Stomach (tissue), 9 donors: ENCODE measurements around the gene SNX1. TPM values are rescaled to one million over a fixed set of nuclear protein-coding genes. Genes with fewer than 3 reads are reported as not detected.

Experiments used
- DNase-seq, 2 donors: peaks; one replicate each; pipeline versions ENCODE4 v3.0.0 to v3.0.0-alpha.2; 2013 to 2019
- H3K27ac ChIP-seq, 5 donors: fragments of 200-600 bp in 4 of 5; sonication (generic) in 4 of 5; one replicate each; pipeline ENCODE4 v1.5.1; 2013 to 2019; ENCODE audit warnings: mild to moderate bottlenecking in 1 of 5, moderate library complexity in 1 of 5
- H3K27me3 ChIP-seq, 3 donors: fragments of 200-600 bp; sonication (generic); one replicate each; pipeline ENCODE4 v1.5.1; 2017 to 2019; ENCODE audit warnings: mixed run types in 1 of 3
- H3K36me3 ChIP-seq, 4 donors: fragments of 200-600 bp; sonication (generic); 1 replicate in 3 of 4; 2 replicates in 1 of 4; pipeline ENCODE4 v1.5.1; 2016 to 2019
- H3K4me1 ChIP-seq, 4 donors: fragments of 200-600 bp; sonication (generic); one replicate each; pipeline ENCODE4 v1.5.1; 2016 to 2019
- H3K4me3 ChIP-seq, 4 donors: fragments of 200-600 bp; sonication (generic) in 3 of 4; one replicate each; pipeline ENCODE4 v1.5.1; 2016 to 2019; ENCODE audit warnings: mild to moderate bottlenecking in 1 of 4
- H3K9me3 ChIP-seq, 4 donors: fragments of 200-600 bp; sonication (generic); one replicate each; pipeline ENCODE4 v1.5.1; 2016 to 2019
- EP300 ChIP-seq: sonication (generic); formaldehyde crosslinking; IDR thresholded peaks from one replicate; pipeline ENCODE4 v1.6.1; 2017; ENCODE audit warnings: antibody characterized with exemption
- POLR2A ChIP-seq, 4 donors: fragments of 450-650 bp; IDR thresholded peaks; one replicate each; pipeline ENCODE4 v1.6.1; 2016; ENCODE audit warnings: antibody characterized with exemption in 4 of 4, control low read depth in 2 of 4, mild to moderate bottlenecking in 1 of 4, moderate library complexity in 1 of 4
- POLR2AphosphoS5 ChIP-seq, 3 donors: sonication (generic); formaldehyde crosslinking; IDR thresholded peaks; one replicate each; pipeline ENCODE4 v1.6.1; 2016; ENCODE audit warnings: antibody characterized with exemption in 3 of 3
- WGBS, 5 donors: extraction: QIAGEN DNeasy Blood & Tissue Kit in 3 of 5; methylation state at CpG; one replicate each; pipeline versions ENCODE4 v1.1.5 to v1.1.7; 2013 to 2018; 5-methylcytosine and 5-hydroxymethylcytosine counted together
- intact Hi-C: fragments of 100-400 bp; cut with DNase I; formaldehyde crosslinking; loops from one replicate; pipeline ENCODE4 v1.15.1; 2023; ENCODE audit warnings: low total_unique reads
- polyA plus RNA-seq, 3 donors: library from polyadenylated mRNA; stranded (reverse); fragments of 200-250 nt; gene quantifications; one replicate each; pipeline ENCODE4 v1.2.3, GENCODE V29; 2013
- total RNA-seq, 5 donors: library from RNA; depleted of rRNA; stranded (reverse); fragments of >200 nt; gene quantifications; one replicate each; pipeline versions ENCODE4 v1.1.0 to v1.2.3, GENCODE V29; 2014 to 2016
- TF ChIP-seq, protein P1 (sequence below), 7 experiments: fragments of 450-650 bp in 4 of 7; fragments of 200-600 bp in 3 of 7; sonication (generic) in 3 of 7; IDR thresholded peaks; one replicate each; pipeline ENCODE4 v1.5.1; 2016 to 2019; ENCODE audit warnings: antibody characterized with exemption in 7 of 7, control low read depth in 2 of 7, mild to moderate bottlenecking in 1 of 7
- donor health status: healthy with polysubstance abuse.
- donor health status: Bipolar disorder and iron deficiency.
- donor health status: healthy.

The SNX1 gene
- total and polyA plus RNA-seq, 8 donors = 38.8 to 119 (median 61.9) TPM

DNA sequence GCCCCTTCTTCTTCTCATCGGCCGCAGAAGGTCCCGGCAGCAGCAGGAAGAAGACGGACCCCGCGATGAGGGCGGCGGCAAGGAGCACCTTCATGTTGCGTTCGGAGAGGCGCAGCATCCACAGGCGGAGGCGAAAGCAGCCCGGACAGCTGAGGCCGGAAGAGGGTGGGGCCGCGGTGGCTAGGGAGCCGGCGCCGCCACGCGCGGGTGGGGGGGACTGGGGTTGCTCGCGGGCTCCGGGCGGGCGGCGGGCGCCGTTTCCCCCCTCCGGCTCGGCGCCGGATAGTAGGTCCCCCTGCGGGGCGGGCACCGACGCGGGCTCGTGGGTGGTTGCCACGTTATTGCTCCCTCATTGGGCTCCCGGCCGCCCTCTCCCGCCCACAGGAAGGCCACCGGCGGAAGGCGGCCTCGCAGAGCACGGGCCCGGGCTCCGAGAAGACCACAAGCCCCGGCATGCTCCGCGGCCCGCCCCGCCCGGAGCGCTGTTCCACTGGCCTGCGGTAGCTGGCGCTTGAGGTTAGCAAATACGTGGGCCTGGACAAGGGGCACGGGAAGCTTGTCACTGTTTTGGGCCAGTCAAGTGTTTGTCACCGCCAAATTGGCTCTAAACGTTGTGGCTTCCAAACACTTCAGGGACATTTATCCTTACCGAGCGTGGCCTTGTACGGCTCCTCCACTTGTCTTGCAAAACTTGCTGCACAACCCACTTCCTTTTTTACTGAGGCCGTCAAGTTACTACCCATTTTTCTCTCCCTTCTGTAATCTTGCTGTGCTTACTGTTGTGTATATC is 67.3 kb downstream of the SNX1 start, which contains the start of gene PPIB:
Gene PPIB, minus strand, starts transcription at position 154 of the 790 bp plus-strand sequence. Its CDS starts 36 bp downstream, at position 118.
- 0 to 2% (median 0%) methylated on average over 21 to 69 of the region's 69 CpGs for WGBS, 5 donors
- Histone ChIP-seq H3K9me3 (no peaks in the 10 kb centered on the region), H3K4me3 (peak within 1 kb of the TSS; percentile 67 to 87 (median 76)), H3K4me1 (peaks cover 35 to 55% (median 47%) of the 10 kb centered on the region in 4 donors), H3K27me3 (no peaks in the 10 kb centered on the region), H3K27ac (peak within 1 kb of the TSS; percentile 87 to 96 (median 90)), H3K36me3 (peaks cover 34 to 37% (median 35%) of the 10 kb centered on the region in 4 donors)
- TF ChIP-seq EP300 (no peak), POLR2A (IDR thresholded peaks at IDR 0.05) (no peak), POLR2AphosphoS5 (IDR thresholded peaks at IDR 0.05) (peak; percentile 26 to 96 (median 88))
- TF ChIP-seq, protein P1, sequence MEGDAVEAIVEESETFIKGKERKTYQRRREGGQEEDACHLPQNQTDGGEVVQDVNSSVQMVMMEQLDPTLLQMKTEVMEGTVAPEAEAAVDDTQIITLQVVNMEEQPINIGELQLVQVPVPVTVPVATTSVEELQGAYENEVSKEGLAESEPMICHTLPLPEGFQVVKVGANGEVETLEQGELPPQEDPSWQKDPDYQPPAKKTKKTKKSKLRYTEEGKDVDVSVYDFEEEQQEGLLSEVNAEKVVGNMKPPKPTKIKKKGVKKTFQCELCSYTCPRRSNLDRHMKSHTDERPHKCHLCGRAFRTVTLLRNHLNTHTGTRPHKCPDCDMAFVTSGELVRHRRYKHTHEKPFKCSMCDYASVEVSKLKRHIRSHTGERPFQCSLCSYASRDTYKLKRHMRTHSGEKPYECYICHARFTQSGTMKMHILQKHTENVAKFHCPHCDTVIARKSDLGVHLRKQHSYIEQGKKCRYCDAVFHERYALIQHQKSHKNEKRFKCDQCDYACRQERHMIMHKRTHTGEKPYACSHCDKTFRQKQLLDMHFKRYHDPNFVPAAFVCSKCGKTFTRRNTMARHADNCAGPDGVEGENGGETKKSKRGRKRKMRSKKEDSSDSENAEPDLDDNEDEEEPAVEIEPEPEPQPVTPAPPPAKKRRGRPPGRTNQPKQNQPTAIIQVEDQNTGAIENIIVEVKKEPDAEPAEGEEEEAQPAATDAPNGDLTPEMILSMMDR (IDR thresholded peaks at IDR 0.05) = peak in 4 of 7 experiments; percentile 15 to 57 (median 24)
- intact Hi-C loops = no loop called here
- DNase-seq = peak; percentile 99

GRCh38 chr15:64163659-64164362 is 68.0 kb downstream of the SNX1 start:
- Histone ChIP-seq H3K4me3 (peak overlapping the region; percentile 67 to 87 (median 76)), H3K4me1 (peaks cover 35 to 48% (median 41%) of the 10 kb centered on the region in 4 donors), H3K36me3 (peaks cover 26 to 30% (median 27%) of the 10 kb centered on the region in 4 donors), H3K9me3 (no peaks in the 10 kb centered on the region), H3K27ac (peak overlapping the region; percentile 61 to 91 (median 88)), H3K27me3 (no peaks in the 10 kb centered on the region)
- 38 to 50% (median 45%) methylated on average over 14 of the region's 14 CpGs for WGBS, 5 donors
- intact Hi-C loops = no loop called here
- TF ChIP-seq POLR2A (IDR thresholded peaks at IDR 0.05) (no peak), POLR2AphosphoS5 (IDR thresholded peaks at IDR 0.05) (no peak), EP300 (no peak)
- TF ChIP-seq, protein P1 (IDR thresholded peaks at IDR 0.05) = no peak
- peak; percentile 43 to 78 for DNase-seq

GRCh38 chr15:64164436-64164835 is 68.7 kb downstream of the SNX1 start:
- intact Hi-C loops = no loop called here
- DNase-seq = no peak
- H3K27me3 ChIP-seq = no peaks in the 10 kb centered on the region
- H3K36me3 ChIP-seq = peaks cover 20 to 23% (median 21%) of the 10 kb centered on the region in 4 donors
- WGBS, 5 donors = 85 to 96% (median 89%) methylated on average over 4 of the region's 4 CpGs
- peak overlapping the region in 2 of 5 donors; percentile 90 to 91 for H3K27ac ChIP-seq
- TF ChIP-seq POLR2AphosphoS5 (IDR thresholded peaks at IDR 0.05) = no peak
- TF ChIP-seq, protein P1 (IDR thresholded peaks at IDR 0.05) = no peak
- no peak for TF ChIP-seq POLR2A (IDR thresholded peaks at IDR 0.05)
- no peak for TF ChIP-seq EP300
- H3K4me3 ChIP-seq = no peak overlapping the region
- H3K9me3 ChIP-seq = no peaks in the 10 kb centered on the region
- peaks cover 31 to 42% (median 35%) of the 10 kb centered on the region in 4 donors for H3K4me1 ChIP-seq
